ACC112 (cell line): ENCODE measurements around the gene EPB41L5.

Experiments used
- H2AFZ ChIP-seq: fragments of 200-600 bp; sonication (generic); one replicate; pipeline ENCODE4 v1.6.0; 2017; ENCODE audit warnings: antibody characterized with exemption, low read length; ENCODE audit not compliant: unreplicated experiment
- H3K27ac ChIP-seq: fragments of 200-600 bp; sonication (generic); 2 replicates; pipeline ENCODE4 v1.5.1; 2014; ENCODE audit warnings: low read depth, mild to moderate bottlenecking, antibody characterized with exemption, low read length, moderate library complexity
- H3K27me3 ChIP-seq: fragments of 200-600 bp; sonication (generic); 2 replicates; pipeline ENCODE4 v1.6.1; 2014; ENCODE audit warnings: mild to moderate bottlenecking, antibody characterized with exemption, low read length, moderate library complexity, mixed read lengths; ENCODE audit not compliant: insufficient read depth
- H3K36me3 ChIP-seq: fragments of 200-600 bp; sonication (generic); 2 replicates; pipeline ENCODE4 v1.6.1; 2016; ENCODE audit warnings: mild to moderate bottlenecking, antibody characterized with exemption, low read length, moderate library complexity, mixed read lengths; ENCODE audit not compliant: insufficient read depth
- H3K4me1 ChIP-seq: fragments of 200-600 bp; sonication (generic); one replicate; pipeline ENCODE4 v1.6.1; 2016; ENCODE audit warnings: low read length, mixed read lengths; ENCODE audit not compliant: insufficient read depth, unreplicated experiment, control insufficient read depth
- H3K4me3 ChIP-seq: fragments of 200-600 bp; sonication (generic); 2 replicates; pipeline ENCODE4 v1.5.1; 2014; ENCODE audit warnings: mild to moderate bottlenecking, low read depth, low read length
- H3K79me2 ChIP-seq: fragments of 200-600 bp; sonication (generic); one replicate; pipeline ENCODE4 v1.6.0; 2016; ENCODE audit warnings: low read length; ENCODE audit not compliant: control insufficient read depth, unreplicated experiment, insufficient read depth

The EPB41L5 gene

GRCh38 chr2:120210270-120210693, 197.4 kb downstream of the EPB41L5 start:
- no peaks in the 10 kb centered on the region for H3K27me3 ChIP-seq
- H3K27ac ChIP-seq: no peak overlapping the region
- no peaks in the 10 kb centered on the region for H3K36me3 ChIP-seq
- no peaks in the 10 kb centered on the region for H3K4me1 ChIP-seq
- no peak overlapping the region for H2AFZ ChIP-seq
- no peak overlapping the region for H3K4me3 ChIP-seq
- H3K79me2 ChIP-seq: no peaks in the 10 kb centered on the region

GRCh38 chr2:120218181-120218580, 205.3 kb downstream of the EPB41L5 start:
- peaks cover 20% of the 10 kb centered on the region for H3K4me1 ChIP-seq
- no peak overlapping the region for H3K4me3 ChIP-seq
- H3K27ac ChIP-seq: no peak overlapping the region
- H2AFZ ChIP-seq: no peak overlapping the region
- H3K27me3 ChIP-seq: no peaks in the 10 kb centered on the region
- peaks cover 22% of the 10 kb centered on the region for H3K79me2 ChIP-seq
- peaks cover 18% of the 10 kb centered on the region; the same call in 1 of the 2 replicates for H3K36me3 ChIP-seq

GRCh38 chr2:120219291-120219690, 206.4 kb downstream of the EPB41L5 start:
- Histone ChIP-seq H3K27ac (no peak overlapping the region), H2AFZ (no peak overlapping the region), H3K4me3 (no peak overlapping the region), H3K79me2 (peaks cover 22% of the 10 kb centered on the region), H3K27me3 (no peaks in the 10 kb centered on the region), H3K36me3 (peaks cover 18% of the 10 kb centered on the region; the same call in 1 of the 2 replicates), H3K4me1 (peaks cover 26% of the 10 kb centered on the region)

GRCh38 chr2:120219766-120220165, 206.9 kb downstream of the EPB41L5 start:
- Histone ChIP-seq H3K27ac (no peak overlapping the region), H2AFZ (no peak overlapping the region), H3K27me3 (no peaks in the 10 kb centered on the region), H3K36me3 (peaks cover 18% of the 10 kb centered on the region; the same call in 1 of the 2 replicates), H3K4me1 (peaks cover 27% of the 10 kb centered on the region), H3K79me2 (peaks cover 22% of the 10 kb centered on the region), H3K4me3 (no peak overlapping the region)

GRCh38 chr2:120220756-120221155, 207.9 kb downstream of the EPB41L5 start:
- H3K79me2 ChIP-seq: peaks cover 22% of the 10 kb centered on the region
- peak overlapping the region; percentile 87 for H3K4me3 ChIP-seq
- H3K27me3 ChIP-seq: no peaks in the 10 kb centered on the region
- peaks cover 27% of the 10 kb centered on the region for H3K4me1 ChIP-seq
- no peak overlapping the region for H3K27ac ChIP-seq
- H3K36me3 ChIP-seq: peaks cover 18% of the 10 kb centered on the region; the same call in 1 of the 2 replicates
- H2AFZ ChIP-seq: no peak overlapping the region

GRCh38 chr2:120221616-120222015, 208.7 kb downstream of the EPB41L5 start:
- Histone ChIP-seq H3K4me3 (peak overlapping the region; percentile 87), H3K27ac (no peak overlapping the region), H3K79me2 (peaks cover 22% of the 10 kb centered on the region), H2AFZ (no peak overlapping the region), H3K27me3 (no peaks in the 10 kb centered on the region), H3K4me1 (peaks cover 27% of the 10 kb centered on the region), H3K36me3 (peaks cover 18% of the 10 kb centered on the region; the same call in 1 of the 2 replicates)

GRCh38 chr2:120222186-120223033, 209.5 kb downstream of the EPB41L5 start:
- peaks cover 18% of the 10 kb centered on the region; the same call in 1 of the 2 replicates for H3K36me3 ChIP-seq
- H2AFZ ChIP-seq: peak overlapping the region; percentile 59
- H3K4me1 ChIP-seq: peaks cover 27% of the 10 kb centered on the region
- peak overlapping the region; percentile 87 for H3K4me3 ChIP-seq
- H3K79me2 ChIP-seq: peaks cover 22% of the 10 kb centered on the region
- peak overlapping the region; percentile 84 for H3K27ac ChIP-seq
- H3K27me3 ChIP-seq: no peaks in the 10 kb centered on the region

GRCh38 chr2:120223034-120223912, 210.4 kb downstream of the EPB41L5 start, which contains the start of gene TMEM185B:
TMEM185B (minus strand) TSS chr2:120223400; CDS start chr2:120222976, 424 bp downstream.
- peaks cover 18% of the 10 kb centered on the region; the same call in 1 of the 2 replicates for H3K36me3 ChIP-seq
- H3K27me3 ChIP-seq: no peaks in the 10 kb centered on the region
- H3K4me1 ChIP-seq: peaks cover 27% of the 10 kb centered on the region
- peak within 1 kb of the TSS; percentile 87 for H3K4me3 ChIP-seq
- peak within 1 kb of the TSS; percentile 84 for H3K27ac ChIP-seq
- peak within 1 kb of the TSS; percentile 80 for H2AFZ ChIP-seq
- H3K79me2 ChIP-seq: peaks cover 22% of the 10 kb centered on the region

GRCh38 chr2:120224256-120224655, 211.4 kb downstream of the EPB41L5 start:
- Histone ChIP-seq H3K4me3 (peak overlapping the region; percentile 87), H3K79me2 (peaks cover 22% of the 10 kb centered on the region), H3K4me1 (peaks cover 27% of the 10 kb centered on the region), H3K36me3 (peaks cover 12% of the 10 kb centered on the region; the same call in 1 of the 2 replicates), H2AFZ (no peak overlapping the region), H3K27me3 (no peaks in the 10 kb centered on the region), H3K27ac (no peak overlapping the region)

GRCh38 chr2:120224735-120225548, 212.1 kb downstream of the EPB41L5 start:
- H3K27me3 ChIP-seq: no peaks in the 10 kb centered on the region
- H3K4me1 ChIP-seq: peaks cover 27% of the 10 kb centered on the region
- H3K79me2 ChIP-seq: peaks cover 22% of the 10 kb centered on the region
- H2AFZ ChIP-seq: no peak overlapping the region
- H3K36me3 ChIP-seq: peaks cover 11% of the 10 kb centered on the region; the same call in 1 of the 2 replicates
- H3K27ac ChIP-seq: no peak overlapping the region
- H3K4me3 ChIP-seq: no peak overlapping the region
